K562 (cell line): ENCODE results near the gene WHAMM. TPM values are rescaled to one million over a fixed set of nuclear protein-coding genes. Genes with fewer than 3 reads are reported as not detected.
A peak's percentile ranks its signal among the peaks of the same experiment; 100 is the strongest.

ENCODE experiments used
- ATAC-seq: fragments of 200-7000 bp; cut with Tn5 transposase; 3 replicates; pipeline ENCODE4 v1.9.1; 2020; ENCODE audit warnings: moderate library complexity
- BruUV-seq: library from RNA; stranded (reverse); fragments of 400-500 nt; replicated peaks from 2 replicates; lab custom pipeline; 2021; lab: Mats Ljungman, UMichigan
- CTCF ChIA-PET: fragments of 300-600 bp; formaldehyde crosslinking; extraction: SDS; loops from one replicate; lab custom pipeline; 2021; ENCODE audit warnings: low intra/inter-chr PET ratio; lab: Yijun Ruan, JAX
- POLR2A ChIA-PET: fragments of 300-600, 350-650 bp; sonication (Branson Sonifier 250); formaldehyde crosslinking; extraction: SDS; loops from one replicate; lab custom pipeline; 2021; ENCODE audit warnings: antibody characterized with exemption, inconsistent platforms; lab: Yijun Ruan, JAX
- DNase-seq, 4 experiments: peaks; one replicate each; pipeline versions ENCODE4 v3.0.0 to v3.0.0-alpha.2; 2011 to 2018; ENCODE audit warnings: low spot score in 3 of 4, mixed read lengths in 3 of 4; ENCODE audit errors: extremely low read depth in 1 of 4
- FAIRE-seq: peaks from 2 replicates; lab custom pipeline; 2011; peaks lifted over from hg19 to GRCh38; lab: Jason Lieb, UNC
- H2AFZ ChIP-seq: 2 replicates; pipeline ENCODE4 v1.6.0; 2011; ENCODE audit warnings: low read depth, low read length, control low read depth, inconsistent platforms
- H3K27ac ChIP-seq: fragments of 200-600 bp; 3 replicates; pipeline ENCODE4 v1.8.0; 2011; ENCODE audit warnings: low read depth, mild to moderate bottlenecking, control low read depth, inconsistent platforms, low read length, moderate library complexity, mixed read lengths; ENCODE audit errors: extremely low read depth
- H3K27me3 ChIP-seq, 2 experiments: fragments of 300-600 bp in 1 of 2; 2 replicates in 1 of 2; 3 replicates in 1 of 2; pipeline versions ENCODE4 v1.6.0 to v1.8.0; 2011; ENCODE audit warnings: inconsistent platforms in 2 of 2, low read length in 2 of 2, mild to moderate bottlenecking in 1 of 2, mixed read lengths in 1 of 2, moderate library complexity in 1 of 2; ENCODE audit not compliant: control insufficient read depth in 2 of 2, insufficient read depth in 2 of 2
- H3K36me3 ChIP-seq: fragments of 300-600 bp; 3 replicates; pipeline ENCODE4 v1.8.0; 2011; ENCODE audit warnings: mild to moderate bottlenecking, low read length, inconsistent platforms; ENCODE audit not compliant: control insufficient read depth, insufficient read depth
- H3K4me1 ChIP-seq, 2 experiments: fragments of 200-600 bp in 1 of 2; replicated peaks in 1 of 2; 2 replicates in 1 of 2; 3 replicates in 1 of 2; pipeline versions ENCODE4 v1.5.1 to v1.8.0; 2011; ENCODE audit warnings: inconsistent platforms in 2 of 2, low read length in 2 of 2, mild to moderate bottlenecking in 1 of 2, mixed read lengths in 1 of 2, moderate library complexity in 1 of 2; ENCODE audit not compliant: control insufficient read depth in 2 of 2, insufficient read depth in 2 of 2
- H3K4me2 ChIP-seq: 2 replicates; pipeline ENCODE4 v1.6.1; 2011; ENCODE audit warnings: low read length, control low read depth, inconsistent platforms, mixed read lengths; ENCODE audit not compliant: insufficient read depth
- H3K4me3 ChIP-seq: fragments of 200-600 bp; sonication (generic), shearing (Covaris generic); 2 replicates; pipeline ENCODE4 v1.5.1; 2016; ENCODE audit warnings: control low read depth, inconsistent platforms
- H3K79me2 ChIP-seq: fragments of 200-600 bp; 3 replicates; pipeline ENCODE4 v1.8.0; 2011; ENCODE audit warnings: low read length, inconsistent platforms; ENCODE audit not compliant: control insufficient read depth, insufficient read depth
- H3K9ac ChIP-seq, 2 experiments: 2 replicates each; pipeline versions ENCODE4 v1.6.0 to v1.6.1; 2011; ENCODE audit warnings: low read depth in 2 of 2, low read length in 2 of 2, control low read depth in 1 of 2, inconsistent platforms in 1 of 2, mild to moderate bottlenecking in 1 of 2, mixed read lengths in 1 of 2; ENCODE audit not compliant: insufficient read depth in 1 of 2
- H3K9me1 ChIP-seq: one replicate; pipeline ENCODE4 v1.6.0; 2011; ENCODE audit warnings: inconsistent platforms, mild to moderate bottlenecking, low read length, moderate library complexity; ENCODE audit not compliant: control insufficient read depth, insufficient read depth
- H3K9me3 ChIP-seq: replicated peaks from 2 replicates; pipeline ENCODE4 v1.5.1; 2011; ENCODE audit warnings: low read depth, low read length, inconsistent platforms; ENCODE audit not compliant: control insufficient read depth, insufficient read depth
- H4K20me1 ChIP-seq: replicated peaks from 2 replicates; pipeline ENCODE4 v1.6.1; 2011; ENCODE audit warnings: low read length, inconsistent platforms, mixed read lengths; ENCODE audit not compliant: control insufficient read depth, insufficient read depth
- ATF3 ChIP-seq, 2 experiments: fragments of 450-650 bp in 1 of 2; sonication (generic) in 1 of 2; formaldehyde crosslinking in 1 of 2; IDR thresholded peaks in 1 of 2; conservative IDR thresholded peaks in 1 of 2; 2 replicates each; pipeline versions ENCODE4 v1.6.1 to v1.8.1; 2016 to 2023; ENCODE audit warnings: mild to moderate bottlenecking in 2 of 2, moderate library complexity in 2 of 2, inconsistent platforms in 1 of 2, missing genetic modification reagents in 1 of 2
- BRCA1 ChIP-seq, 2 experiments: fragments of 450-650 bp in 1 of 2; sonication (generic) in 1 of 2; formaldehyde crosslinking in 1 of 2; IDR thresholded peaks; 2 replicates each; pipeline versions ENCODE4 v1.5.0 to v1.6.1; 2017 to 2020; ENCODE audit warnings: mild to moderate bottlenecking in 1 of 2, missing genetic modification reagents in 1 of 2
- CREM ChIP-seq: IDR thresholded peaks from 2 replicates; pipeline ENCODE4 v1.6.1; 2014; ENCODE audit warnings: antibody characterized with exemption, low read depth
- ZNF830 ChIP-seq: fragments of 250-450 bp; sonication (Bioruptor Pico); IDR thresholded peaks from 2 replicates; pipeline ENCODE4 v1.5.0; 2021; ENCODE audit warnings: mild to moderate bottlenecking
- WGBS: fragments of 100-300 bp; shearing (Covaris generic); methylation state at CpG from one replicate; pipeline ENCODE4 v1.1.6; 2016; ENCODE audit warnings: low coverage, mixed read lengths; ENCODE audit not compliant: insufficient coverage; ENCODE audit errors: missing lambda C conversion rate; 5-methylcytosine and 5-hydroxymethylcytosine counted together
- in situ Hi-C: fragments of 300-500 bp; cut with MboI; formaldehyde crosslinking; loops from 4 replicates; pipeline ENCODE4 v1.15.0; 2018; ENCODE audit warnings: inconsistent platforms, mixed read lengths
- intact Hi-C: fragments of 100-400 bp; cut with micrococcal nuclease; formaldehyde crosslinking; loops from 2 replicates; pipeline ENCODE4 v1.14.2; 2022
- polyA plus RNA-seq, 8 experiments: library from polyadenylated mRNA; depleted of rRNA in 4 of 8; stranded (reverse) in 5 of 8; unstranded in 3 of 8; fragments of >200 nt; fragmentation: Nextera tagmentation in 2 of 8; fragmentation: Illumina TruSeq in 1 of 8; extraction: Ambion mirVana in 2 of 8; extraction: Trizol in 1 of 8; gene quantifications; 2 replicates each; pipeline versions ENCODE4 v1.2.1 to v1.2.3, GENCODE V29; 2011 to 2014; ENCODE audit warnings: inconsistent platforms in 1 of 8, missing spikeins in 1 of 8
- total RNA-seq, 7 experiments: library from RNA; depleted of rRNA in 6 of 7; stranded (reverse); fragments of >200 nt in 6 of 7; fragmentation: Illumina TruSeq in 2 of 7; extraction: Trizol in 2 of 7; gene quantifications; 2 replicates each; pipeline versions ENCODE4 v1.2.1 to v1.2.3, GENCODE V29; 2011 to 2021; ENCODE audit warnings: low replicate concordance in 1 of 7

The WHAMM gene
- total and polyA plus RNA-seq, 9 of the 15 experiments (the other 6 are each of a cell fraction or from before 2014, with no cell fraction given), result 2.0 to 4.8 (median 3.6) TPM

- BruUV-seq, result no TSS peak
- DNase-seq (peak in 1 of 4 experiments; percentile 9), FAIRE-seq (no peak), ATAC-seq (no peak)
- 0 out of 2 replicates have a peak, but pooled peaks have one; percentile 22 for TF ChIP-seq CREM
- TF ChIP-seq ZNF830 (CRISPR knock-in tag), result no peak
- no peak for TF ChIP-seq BRCA1 (IDR thresholded peaks at IDR 0.05)
- TF ChIP-seq BRCA1 (CRISPR knock-in tag; IDR thresholded peaks at IDR 0.05), result no peak
- peak; percentile 47; the same call in 1 of the 2 replicates for TF ChIP-seq ATF3 (IDR thresholded peaks at IDR 0.05)
- no peak for TF ChIP-seq ATF3 (CRISPR knock-in tag; conservative IDR thresholded peaks at IDR 0.05)
- CTCF ChIA-PET, result no interaction called here
- Histone ChIP-seq H3K9me1 (peaks cover 4% of the 10 kb centered on the region), H3K27ac (no peak overlapping the region), H3K9me3 (no peaks in the 10 kb centered on the region), H3K9ac (peak overlapping the region in 1 of 2 experiments; percentile 54; a peak in 2 of 4 replicates), H4K20me1 (no peaks in the 10 kb centered on the region), H2AFZ (no peak overlapping the region), H3K4me2 (no peak overlapping the region), H3K27me3 (no peaks in the 10 kb centered on the region), H3K4me1 (peaks cover 23 to 36% of the 10 kb centered on the region in 2 experiments), H3K79me2 (no peaks in the 10 kb centered on the region), H3K4me3 (no peak overlapping the region), H3K36me3 (no peaks in the 10 kb centered on the region)
- 51% methylated on average over 6 of the region's 7 CpGs for WGBS
- POLR2A ChIA-PET, result no interaction called here
- in situ Hi-C loops (no loop called here), intact Hi-C loops (no loop called here)
These were observed 10.1 kb upstream of the WHAMM start for GRCh38 chr15:82799183-82799841.
